ENCODE results near the gene LMAN1L. TPM values are rescaled to one million over a fixed set of nuclear protein-coding genes. Genes with fewer than 3 reads are reported as not detected.
A peak's percentile ranks its signal among the peaks of the same experiment; 100 is the strongest.

Gene LMAN1L
- polyA plus RNA-seq, 1 donor (not counting 4 experiments of a cell fraction or from before 2014, with no cell fraction given): not detected

DNA sequence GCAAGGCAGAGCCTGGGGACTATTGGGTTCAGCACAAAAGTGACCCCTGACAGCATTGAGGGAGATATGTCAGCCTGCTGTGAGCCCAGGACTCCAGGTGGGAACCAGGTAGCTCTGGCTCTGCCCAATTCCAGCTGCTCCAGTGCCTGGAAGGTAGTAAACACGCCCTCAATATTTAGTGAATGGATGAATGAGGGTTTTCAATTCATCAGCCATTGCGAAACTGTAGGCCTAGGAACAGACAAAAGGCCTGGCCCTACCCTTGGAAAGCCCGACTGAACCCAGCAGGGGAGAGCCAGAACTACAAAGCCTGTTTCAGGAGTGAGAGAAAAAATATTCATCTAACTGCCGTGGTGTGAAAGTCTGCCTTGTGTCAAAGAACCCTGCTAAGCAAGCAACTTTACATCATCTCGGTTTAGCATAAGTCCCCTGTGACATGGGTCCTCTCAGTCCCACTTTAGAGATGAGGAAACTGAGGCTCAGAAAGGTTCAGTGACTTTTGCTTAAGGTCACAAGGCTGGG, 38.8 kb upstream of the LMAN1L start:
- Histone ChIP-seq H3K79me2 (ENCODE audit: control insufficient read depth, insufficient read depth, low read length) (no peaks in the 10 kb centered on the region), H3K4me1 (ENCODE audit: control insufficient read depth, extremely low read depth, insufficient read depth, low read length) (peaks cover 7% of the 10 kb centered on the region), H2AFZ (ENCODE audit: control insufficient read depth, low read length) (peak overlapping the region; percentile 37), H3K4me2 (ENCODE audit: control insufficient read depth, extremely low read depth, insufficient read depth, low read depth, low read length) (no peak overlapping the region), H3K9me1 (ENCODE audit: control insufficient read depth, extremely low read depth, insufficient read depth, low read length) (no peaks in the 10 kb centered on the region), H3K9ac (ENCODE audit: control insufficient read depth, extremely low read depth, insufficient read depth, low read length) (no peak overlapping the region), H3K9me3 (ENCODE audit: control insufficient read depth, low read depth, low read length) (no peaks in the 10 kb centered on the region), H3K4me3 (ENCODE audit: control insufficient read depth in 2 of 3, extremely low read depth in 1 of 3, insufficient read depth in 2 of 3, low read depth in 1 of 3, low read length in 3 of 3) (no peak overlapping the region), H3K27me3 (ENCODE audit: control insufficient read depth, extremely low read depth, insufficient read depth, low read length) (peaks cover 14% of the 10 kb centered on the region), H3K36me3 (ENCODE audit: control insufficient read depth in 2 of 2, extremely low read depth in 1 of 2, insufficient read depth in 2 of 2, low read length in 2 of 2) (no peaks in the 10 kb centered on the region), H4K20me1 (ENCODE audit: control insufficient read depth, extremely low read depth, insufficient read depth, low read length) (no peaks in the 10 kb centered on the region), H3K27ac (ENCODE audit: control insufficient read depth, insufficient read depth, low read length) (no peak overlapping the region)
- TF ChIP-seq EZH2 (IDR thresholded peaks at IDR 0.05; ENCODE audit: low read length) (no peak), CTCF (optimal IDR thresholded peaks at IDR 0.05 in 1 of 3, IDR thresholded peaks at IDR 0.05 in 1 of 3, conservative IDR thresholded peaks at IDR 0.05 in 1 of 3; ENCODE audit: extremely low read depth in 1 of 3, insufficient read depth in 2 of 3, low read length in 3 of 3) (no peak)
- dilution Hi-C loops (cut with MboI; ENCODE audit: extremely low pct_ligation_motif_present, low sequenced_read_pairs): loop anchor here (10.0 kb wide), 1 partner anchor 129 kb away; no protein-coding TSS in a partner anchor
- DNase-seq (ENCODE audit: low read depth, low spot score): no peak
- no peak for FAIRE-seq

DNA sequence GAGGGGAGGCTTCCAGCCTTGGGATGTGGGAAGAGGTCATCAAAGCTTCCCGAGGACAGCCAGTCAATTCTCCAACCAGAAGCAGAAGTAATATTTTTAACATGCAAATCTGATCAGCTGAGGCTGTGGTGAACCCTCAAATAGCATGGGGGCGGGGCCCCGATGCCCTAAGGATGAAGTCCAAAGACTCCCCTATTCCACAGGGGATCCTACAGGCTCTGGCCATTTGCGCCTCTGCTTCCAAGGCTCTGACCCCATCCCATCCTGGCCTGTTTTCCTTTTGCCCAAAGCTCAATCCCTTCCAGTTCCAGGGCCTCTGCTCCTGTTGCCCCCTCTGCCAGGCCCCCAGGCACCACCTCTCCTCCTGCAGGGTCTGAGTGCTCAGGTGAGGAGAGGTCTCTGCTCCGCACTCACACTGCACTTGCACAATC, 37.5 kb upstream of the LMAN1L start:
- H3K4me3 ChIP-seq (ENCODE audit: control insufficient read depth in 2 of 3, extremely low read depth in 1 of 3, insufficient read depth in 2 of 3, low read depth in 1 of 3, low read length in 3 of 3): no peak overlapping the region
- H4K20me1 ChIP-seq (ENCODE audit: control insufficient read depth, extremely low read depth, insufficient read depth, low read length): no peaks in the 10 kb centered on the region
- no peak overlapping the region for H3K9ac ChIP-seq (ENCODE audit: control insufficient read depth, extremely low read depth, insufficient read depth, low read length)
- no peaks in the 10 kb centered on the region for H3K9me3 ChIP-seq (ENCODE audit: control insufficient read depth, low read depth, low read length)
- no peaks in the 10 kb centered on the region for H3K9me1 ChIP-seq (ENCODE audit: control insufficient read depth, extremely low read depth, insufficient read depth, low read length)
- H3K36me3 ChIP-seq (ENCODE audit: control insufficient read depth in 2 of 2, extremely low read depth in 1 of 2, insufficient read depth in 2 of 2, low read length in 2 of 2): no peaks in the 10 kb centered on the region
- H3K4me2 ChIP-seq (ENCODE audit: control insufficient read depth, extremely low read depth, insufficient read depth, low read depth, low read length): no peak overlapping the region
- peaks cover 8% of the 10 kb centered on the region for H3K27me3 ChIP-seq (ENCODE audit: control insufficient read depth, extremely low read depth, insufficient read depth, low read length)
- FAIRE-seq (no peak), DNase-seq (ENCODE audit: low read depth, low spot score) (no peak)
- dilution Hi-C loops (cut with MboI; ENCODE audit: extremely low pct_ligation_motif_present, low sequenced_read_pairs): loop anchor here (10.0 kb wide), 1 partner anchor 130 kb away; no protein-coding TSS in a partner anchor
- no peaks in the 10 kb centered on the region for H3K79me2 ChIP-seq (ENCODE audit: control insufficient read depth, insufficient read depth, low read length)
- H3K27ac ChIP-seq (ENCODE audit: control insufficient read depth, insufficient read depth, low read length): no peak overlapping the region
- TF ChIP-seq EZH2 (IDR thresholded peaks at IDR 0.05; ENCODE audit: low read length): no peak
- TF ChIP-seq CTCF (optimal IDR thresholded peaks at IDR 0.05 in 1 of 3, IDR thresholded peaks at IDR 0.05 in 1 of 3, conservative IDR thresholded peaks at IDR 0.05 in 1 of 3; ENCODE audit: extremely low read depth in 1 of 3, insufficient read depth in 2 of 3, low read length in 3 of 3): no peak
- no peak overlapping the region for H2AFZ ChIP-seq (ENCODE audit: control insufficient read depth, low read length)
- peaks cover 7% of the 10 kb centered on the region for H3K4me1 ChIP-seq (ENCODE audit: control insufficient read depth, extremely low read depth, insufficient read depth, low read length)
